BLaER1 treated with 17β-estradiol and CSF1 and Interleukin-3, amounts not matched to agents 10 nM and 100 nM (cell line): ENCODE measurements around the gene DHX15.

ENCODE experiments used
- H3K27ac ChIP-seq, 11 experiments: shearing (Covaris generic); formaldehyde crosslinking; 2 replicates each; pipeline ENCODE4 v1.8.1; 2022
- H3K27me3 ChIP-seq, 11 experiments: shearing (Covaris generic); formaldehyde crosslinking; 2 replicates each; pipeline ENCODE4 v1.8.1; 2022
- H3K36me3 ChIP-seq, 11 experiments: shearing (Covaris generic); formaldehyde crosslinking; 2 replicates each; pipeline ENCODE4 v1.8.1; 2022
- H3K4me1 ChIP-seq, 10 experiments: shearing (Covaris generic); formaldehyde crosslinking; 2 replicates each; pipeline ENCODE4 v1.8.1; 2022
- H3K4me2 ChIP-seq, 11 experiments: shearing (Covaris generic); formaldehyde crosslinking; 2 replicates each; pipeline ENCODE4 v1.8.1; 2022
- H3K4me3 ChIP-seq, 10 experiments: shearing (Covaris generic); formaldehyde crosslinking; 2 replicates each; pipeline ENCODE4 v1.8.1; 2022
- H3K9ac ChIP-seq, 11 experiments: shearing (Covaris generic); formaldehyde crosslinking; 2 replicates each; pipeline ENCODE4 v1.8.1; 2022
- H3K9me3 ChIP-seq, 11 experiments: shearing (Covaris generic); formaldehyde crosslinking; replicated peaks in 1 of 11; 2 replicates each; pipeline ENCODE4 v1.8.1; 2022
- H4K20me1 ChIP-seq, 11 experiments: shearing (Covaris generic); formaldehyde crosslinking; 2 replicates each; pipeline ENCODE4 v1.8.1; 2022
- Cebpa-rat ChIP-seq, 11 experiments: shearing (Covaris generic); IDR thresholded peaks; 2 replicates each; pipeline ENCODE4 v1.8.1; 2022

The DHX15 gene

GRCh38 chr4:24497221-24497620, 87.1 kb downstream of the DHX15 start:
- TF ChIP-seq Cebpa-rat (IDR thresholded peaks at IDR 0.05): no peak
- no peaks in the 10 kb centered on the region for H3K27me3 ChIP-seq
- H3K9me3 ChIP-seq: no peaks in the 10 kb centered on the region
- no peak overlapping the region for H3K27ac ChIP-seq
- no peak overlapping the region for H3K9ac ChIP-seq
- H4K20me1 ChIP-seq: no peaks in the 10 kb centered on the region
- no peaks in the 10 kb centered on the region for H3K36me3 ChIP-seq
- H3K4me1 ChIP-seq: peaks cover 0 to 10% (median 0%) of the 10 kb centered on the region in 10 experiments; a peak in 4 of 20 replicates
- no peak overlapping the region for H3K4me2 ChIP-seq
- no peak overlapping the region for H3K4me3 ChIP-seq

GRCh38 chr4:24496597-24496996, 87.8 kb downstream of the DHX15 start:
- H4K20me1 ChIP-seq: no peaks in the 10 kb centered on the region
- no peaks in the 10 kb centered on the region for H3K36me3 ChIP-seq
- no peak overlapping the region for H3K4me3 ChIP-seq
- no peak overlapping the region for H3K4me2 ChIP-seq
- H3K27me3 ChIP-seq: no peaks in the 10 kb centered on the region
- no peak overlapping the region for H3K27ac ChIP-seq
- H3K9ac ChIP-seq: no peak overlapping the region
- H3K9me3 ChIP-seq: no peaks in the 10 kb centered on the region
- no peak for TF ChIP-seq Cebpa-rat (IDR thresholded peaks at IDR 0.05)
- peaks cover 0 to 10% (median 0%) of the 10 kb centered on the region in 10 experiments; a peak in 4 of 20 replicates for H3K4me1 ChIP-seq

GRCh38 chr4:24495388-24495787, 89.0 kb downstream of the DHX15 start:
- Histone ChIP-seq H3K27me3 (no peaks in the 10 kb centered on the region), H4K20me1 (no peaks in the 10 kb centered on the region), H3K4me3 (no peak overlapping the region), H3K36me3 (no peaks in the 10 kb centered on the region), H3K4me2 (peak overlapping the region in 2 of 11 experiments; percentile 27 to 29; a peak in 3 of 22 replicates), H3K9ac (no peak overlapping the region), H3K9me3 (no peaks in the 10 kb centered on the region), H3K27ac (no peak overlapping the region), H3K4me1 (peaks cover 0 to 10% (median 0%) of the 10 kb centered on the region in 10 experiments; a peak in 4 of 20 replicates)
- no peak for TF ChIP-seq Cebpa-rat (IDR thresholded peaks at IDR 0.05)

GRCh38 chr4:24489870-24490269, 94.5 kb downstream of the DHX15 start:
- no peak overlapping the region for H3K4me3 ChIP-seq
- no peak for TF ChIP-seq Cebpa-rat (IDR thresholded peaks at IDR 0.05)

GRCh38 chr4:24488399-24489164, 95.8 kb downstream of the DHX15 start:
- Histone ChIP-seq H3K4me1 (no peaks in the 10 kb centered on the region), H3K4me2 (no peak overlapping the region), H3K9ac (no peak overlapping the region), H3K27ac (no peak overlapping the region), H3K9me3 (no peaks in the 10 kb centered on the region), H3K36me3 (no peaks in the 10 kb centered on the region), H3K27me3 (no peaks in the 10 kb centered on the region), H4K20me1 (no peaks in the 10 kb centered on the region), H3K4me3 (no peak overlapping the region)
- no peak for TF ChIP-seq Cebpa-rat (IDR thresholded peaks at IDR 0.05)

More at GRCh38 chr4:24489870-24490269, 94.5 kb downstream of the DHX15 start:
- no peaks in the 10 kb centered on the region for H4K20me1 ChIP-seq
- H3K9me3 ChIP-seq: no peaks in the 10 kb centered on the region
- H3K4me2 ChIP-seq: no peak overlapping the region
- no peak overlapping the region for H3K9ac ChIP-seq
- H3K36me3 ChIP-seq: no peaks in the 10 kb centered on the region
- H3K27me3 ChIP-seq: no peaks in the 10 kb centered on the region
- H3K27ac ChIP-seq: no peak overlapping the region
- no peaks in the 10 kb centered on the region for H3K4me1 ChIP-seq

GRCh38 chr4:24482871-24483270, 101.5 kb downstream of the DHX15 start:
- H3K4me1 ChIP-seq: no peaks in the 10 kb centered on the region

GRCh38 chr4:24477919-24478318, 106.4 kb downstream of the DHX15 start:
- Histone ChIP-seq H3K4me1 (peaks cover 4 to 11% (median 8%) of the 10 kb centered on the region in 10 experiments; a peak in 14 of 20 replicates), H4K20me1 (peaks cover 0 to 5% (median 0%) of the 10 kb centered on the region in 11 experiments; a peak in 3 of 22 replicates), H3K4me2 (no peak overlapping the region)

More at GRCh38 chr4:24482871-24483270, 101.5 kb downstream of the DHX15 start:
- TF ChIP-seq Cebpa-rat (IDR thresholded peaks at IDR 0.05): no peak
- Histone ChIP-seq H3K27me3 (no peaks in the 10 kb centered on the region), H3K4me3 (no peak overlapping the region), H3K36me3 (no peaks in the 10 kb centered on the region), H3K9ac (no peak overlapping the region), H3K9me3 (no peaks in the 10 kb centered on the region), H3K4me2 (no peak overlapping the region), H3K27ac (no peak overlapping the region), H4K20me1 (no peaks in the 10 kb centered on the region)

More at GRCh38 chr4:24477919-24478318, 106.4 kb downstream of the DHX15 start:
- no peak overlapping the region for H3K9ac ChIP-seq
- H3K9me3 ChIP-seq: no peaks in the 10 kb centered on the region
- no peak overlapping the region for H3K27ac ChIP-seq
- no peaks in the 10 kb centered on the region for H3K36me3 ChIP-seq
- peaks cover 4 to 28% (median 21%) of the 10 kb centered on the region in 11 experiments; a peak in 20 of 22 replicates for H3K27me3 ChIP-seq
- no peak overlapping the region for H3K4me3 ChIP-seq
- no peak for TF ChIP-seq Cebpa-rat (IDR thresholded peaks at IDR 0.05)
